Gastroesophageal sphincter (tissue), 4 donors: ENCODE measurements around the gene CEP72. TPM values are rescaled to one million over a fixed set of nuclear protein-coding genes. Genes with fewer than 3 reads are reported as not detected.

ENCODE experiments used
- ATAC-seq: fragments of 150-250 bp; one replicate; pipeline ENCODE4 v1.9.1; 2016; ENCODE audit warnings: mild to moderate bottlenecking, moderate library complexity
- H3K27ac ChIP-seq, 4 donors: fragments of 200-600 bp; sonication (generic) in 3 of 4; 1 replicate in 3 of 4; 2 replicates in 1 of 4; pipeline ENCODE4 v1.5.1; 2016 to 2019
- H3K27me3 ChIP-seq: fragments of 200-600 bp; sonication (generic); one replicate; pipeline ENCODE4 v1.5.1; 2019
- H3K36me3 ChIP-seq, 2 donors: fragments of 200-600 bp; sonication (generic); one replicate each; pipeline ENCODE4 v1.5.1; 2019; ENCODE audit warnings: control low read depth in 1 of 2
- H3K4me1 ChIP-seq, 3 donors: fragments of 200-600 bp; sonication (generic); 1 replicate in 2 of 3; 2 replicates in 1 of 3; pipeline ENCODE4 v1.5.1; 2016 to 2019; ENCODE audit warnings: control low read depth in 2 of 3
- H3K4me3 ChIP-seq, 2 donors: fragments of 200-600 bp; sonication (generic); one replicate each; pipeline ENCODE4 v1.5.1; 2019; ENCODE audit warnings: mild to moderate bottlenecking in 1 of 2, moderate library complexity in 1 of 2
- H3K9me3 ChIP-seq, 3 donors: fragments of 200-600 bp; sonication (generic); one replicate each; pipeline ENCODE4 v1.5.1; 2017 to 2019; ENCODE audit warnings: control low read depth in 2 of 3
- CTCF ChIP-seq, 4 experiments: fragments of 200-600 bp in 2 of 4; fragments of 450-650 bp in 2 of 4; sonication (generic) in 1 of 4; IDR thresholded peaks; one replicate each; pipeline ENCODE4 v1.5.1; 2017 to 2019; ENCODE audit warnings: antibody characterized with exemption in 4 of 4, mild to moderate bottlenecking in 2 of 4, moderate library complexity in 2 of 4
- EP300 ChIP-seq: sonication (generic); formaldehyde crosslinking; IDR thresholded peaks from one replicate; pipeline ENCODE4 v1.6.1; 2017; ENCODE audit warnings: antibody characterized with exemption, mild to moderate bottlenecking
- POLR2A ChIP-seq, 2 donors: fragments of 450-650 bp; IDR thresholded peaks; one replicate each; pipeline ENCODE4 v1.6.1; 2017; ENCODE audit warnings: antibody characterized with exemption in 2 of 2, mild to moderate bottlenecking in 2 of 2, moderate library complexity in 1 of 2
- POLR2AphosphoS5 ChIP-seq: sonication (generic); formaldehyde crosslinking; IDR thresholded peaks from one replicate; pipeline ENCODE4 v1.6.1; 2017; ENCODE audit warnings: antibody characterized with exemption
- WGBS, 2 donors: methylation state at CpG; one replicate each; pipeline ENCODE4 v1.1.5; 2018; ENCODE audit warnings: low coverage in 1 of 2; 5-methylcytosine and 5-hydroxymethylcytosine counted together
- total RNA-seq, 4 donors: library from RNA; depleted of rRNA; stranded (reverse); fragments of >200 nt; gene quantifications; one replicate each; pipeline ENCODE4 v1.1.0, GENCODE V29; 2016

CEP72 gene
- total RNA-seq, 4 donors from 2014 or later = 2.1 to 8.7 (median 3.8) TPM

- H3K27ac ChIP-seq = no peak overlapping the region
- no peaks in the 10 kb centered on the region for H3K4me1 ChIP-seq
- no peaks in the 10 kb centered on the region for H3K9me3 ChIP-seq
- WGBS, 2 donors = 29% methylated on average over 2 of the region's 2 CpGs; no CpG with 5 or more reads in 1 of the 2 donors
- no peak overlapping the region for H3K4me3 ChIP-seq
- no peaks in the 10 kb centered on the region for H3K36me3 ChIP-seq
- no peak for TF ChIP-seq POLR2AphosphoS5
- no peak for TF ChIP-seq POLR2A (IDR thresholded peaks at IDR 0.05)
- TF ChIP-seq EP300 = no peak
- no peak for TF ChIP-seq CTCF (IDR thresholded peaks at IDR 0.05)
- H3K27me3 ChIP-seq = peaks cover 51% of the 10 kb centered on the region
- no peak for ATAC-seq
These were observed 17.8 kb upstream of the CEP72 start for GRCh38 chr5:594226-594860.

DNA sequence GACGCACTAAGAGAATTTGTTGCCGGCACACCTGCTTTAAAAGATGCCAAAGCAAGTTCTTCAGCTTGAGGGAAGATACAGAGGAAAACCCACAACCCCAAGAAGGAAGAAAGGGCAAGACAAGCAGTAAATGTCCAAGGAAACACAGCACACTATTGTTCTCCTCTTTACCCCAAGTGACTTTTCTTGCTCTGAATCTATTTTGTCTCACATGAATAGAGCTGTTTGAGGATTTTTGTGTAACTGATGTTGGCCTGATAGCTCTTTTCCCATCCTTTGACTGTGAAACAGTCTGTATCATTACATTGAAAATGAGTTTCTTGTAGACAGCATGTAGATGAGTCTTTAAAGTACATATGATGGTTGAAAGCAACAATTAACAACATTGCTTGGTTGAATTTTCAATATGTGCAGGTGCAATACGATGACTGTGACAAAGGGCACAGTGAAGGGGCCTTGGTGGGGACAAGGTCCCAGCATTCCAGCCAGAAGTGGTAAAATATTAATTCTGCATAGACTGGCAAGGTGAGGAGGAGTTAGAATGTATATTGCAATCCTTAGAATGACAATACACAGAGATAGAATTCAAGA lies 16.8 kb upstream of the CEP72 start:
- no peak overlapping the region for H3K4me3 ChIP-seq
- H3K4me1 ChIP-seq = no peaks in the 10 kb centered on the region
- peaks cover 59% of the 10 kb centered on the region for H3K27me3 ChIP-seq
- WGBS, 2 donors = 83 to 91% methylated on average over 3 of the region's 3 CpGs
- no peak for ATAC-seq
- TF ChIP-seq CTCF (IDR thresholded peaks at IDR 0.05) = no peak
- H3K27ac ChIP-seq = no peak overlapping the region
- H3K9me3 ChIP-seq = no peaks in the 10 kb centered on the region
- no peaks in the 10 kb centered on the region for H3K36me3 ChIP-seq

- TF ChIP-seq CTCF (IDR thresholded peaks at IDR 0.05) = no peak
- TF ChIP-seq EP300 = no peak
- no peak for TF ChIP-seq POLR2AphosphoS5
- TF ChIP-seq POLR2A (IDR thresholded peaks at IDR 0.05) = no peak
- ATAC-seq = no peak
These were observed 14.1 kb upstream of the CEP72 start for GRCh38 chr5:597871-598563.

GRCh38 chr5:598564-598890 lies 13.6 kb upstream of the CEP72 start:
- TF ChIP-seq EP300 (no peak), POLR2A (IDR thresholded peaks at IDR 0.05) (no peak), CTCF (IDR thresholded peaks at IDR 0.05) (no peak), POLR2AphosphoS5 (no peak)
- no peak overlapping the region for H3K27ac ChIP-seq
- H3K4me1 ChIP-seq = no peaks in the 10 kb centered on the region
- peaks cover 67% of the 10 kb centered on the region for H3K27me3 ChIP-seq
- H3K9me3 ChIP-seq = no peaks in the 10 kb centered on the region
- ATAC-seq = no peak
- no peak overlapping the region for H3K4me3 ChIP-seq
- 50 to 53% methylated on average over 10 to 14 of the region's 14 CpGs for WGBS, 2 donors
- H3K36me3 ChIP-seq = no peaks in the 10 kb centered on the region

More at GRCh38 chr5:597871-598563, 14.1 kb upstream of the CEP72 start:
- peaks cover 67% of the 10 kb centered on the region for H3K27me3 ChIP-seq
- H3K4me1 ChIP-seq = no peaks in the 10 kb centered on the region
- no peaks in the 10 kb centered on the region for H3K9me3 ChIP-seq
- WGBS, 2 donors = 41 to 49% methylated on average over 9 of the region's 10 CpGs
- H3K4me3 ChIP-seq = no peak overlapping the region
- no peak overlapping the region for H3K27ac ChIP-seq
- no peaks in the 10 kb centered on the region for H3K36me3 ChIP-seq
